HCT116 (cell line): ENCODE measurements around the gene PLEKHA4. TPM values are rescaled to one million over a fixed set of nuclear protein-coding genes. Genes with fewer than 3 reads are reported as not detected.
"Not testable (repeated sequence)": the region's sequence is repeated elsewhere in the genome, so short reads cannot be mapped to it uniquely, and the experiment has no call there.

Experiments used
- ATAC-seq: fragments of 200-7000 bp; cut with Tn5 transposase; 2 replicates; pipeline ENCODE4 v1.9.1; 2020; ENCODE audit warnings: mild to moderate bottlenecking, moderate library complexity
- BruUV-seq: library from RNA; stranded (reverse); fragments of 400-500 nt; replicated peaks from 2 replicates; lab custom pipeline; 2021; lab: Mats Ljungman, UMichigan
- CTCF ChIA-PET: fragments of 300-600 bp; sonication (Branson Sonifier 250); formaldehyde crosslinking; loops from one replicate; lab custom pipeline; 2021; ENCODE audit warnings: antibody characterized with exemption; lab: Charles Lee
- POLR2A ChIA-PET: fragments of 300-600, 350-600 bp; sonication (Branson Sonifier 250); formaldehyde crosslinking; loops from one replicate; lab custom pipeline; 2021; ENCODE audit warnings: antibody characterized with exemption; lab: Charles Lee
- RAD21 ChIA-PET, 2 experiments: fragments of 300-600 bp; sonication (Branson Sonifier 250); formaldehyde crosslinking; loops; one replicate each; lab custom pipeline; 2023; ENCODE audit warnings: low total read pairs in 2 of 2; ENCODE audit not compliant: uncharacterized antibody in 2 of 2, unreplicated experiment in 2 of 2, low non-redundant PET in 1 of 2; lab: Charles Lee
- DNase-seq: peaks from one replicate; pipeline ENCODE4 v3.0.0-alpha.2; 2010; ENCODE audit warnings: low read depth, low spot score
- H2AFZ ChIP-seq: fragments of 200-600 bp; shearing (Covaris generic), sonication (generic); 2 replicates; pipeline ENCODE4 v1.6.1; 2017; ENCODE audit warnings: low read depth, mixed run types, mixed read lengths, antibody characterized with exemption, low read length; ENCODE audit not compliant: poor library complexity, severe bottlenecking
- H3K27ac ChIP-seq: 2 replicates; pipeline ENCODE4 v1.5.1; 2012; ENCODE audit warnings: low read depth, low read length
- H3K27me3 ChIP-seq: fragments of 200-600 bp; sonication (generic); 2 replicates; pipeline ENCODE4 v1.6.1; 2016; ENCODE audit warnings: mixed run types, low read length, mixed read lengths; ENCODE audit not compliant: insufficient read depth
- H3K36me3 ChIP-seq, 2 experiments: fragments of 200-500 bp in 1 of 2; fragments of 200-600 bp in 1 of 2; sonication (Bioruptor generic) in 1 of 2; sonication (generic) in 1 of 2; 2 replicates each; pipeline versions ENCODE4 v1.5.1 to v1.6.1; 2014 to 2016; ENCODE audit warnings: low read length in 2 of 2, inconsistent platforms in 1 of 2, mixed read lengths in 1 of 2, mixed run types in 1 of 2; ENCODE audit not compliant: insufficient read depth in 2 of 2, control insufficient read depth in 1 of 2
- H3K4me1 ChIP-seq, 2 experiments: fragments of 200-600 bp in 1 of 2; sonication (generic) in 1 of 2; 2 replicates each; pipeline versions ENCODE4 v1.5.1 to v1.6.1; 2012 to 2017; ENCODE audit warnings: low read length in 2 of 2, inconsistent platforms in 1 of 2, mild to moderate bottlenecking in 1 of 2, mixed read lengths in 1 of 2, mixed run types in 1 of 2, moderate library complexity in 1 of 2; ENCODE audit not compliant: insufficient read depth in 2 of 2, control insufficient read depth in 1 of 2
- H3K4me2 ChIP-seq: fragments of 200-600 bp; sonication (generic); 2 replicates; pipeline ENCODE4 v1.6.1; 2017; ENCODE audit warnings: mixed run types, low read length, mixed read lengths
- H3K4me3 ChIP-seq, 2 experiments: fragments of 200-600 bp in 1 of 2; sonication (generic) in 1 of 2; replicated peaks in 1 of 2; 2 replicates each; pipeline ENCODE4 v1.5.1; 2011 to 2016; ENCODE audit warnings: low read length in 2 of 2, control low read depth in 1 of 2, low read depth in 1 of 2, mild to moderate bottlenecking in 1 of 2, mixed read lengths in 1 of 2, mixed run types in 1 of 2
- H3K79me2 ChIP-seq: fragments of 200-600 bp; sonication (generic); 2 replicates; pipeline ENCODE4 v1.6.1; 2017; ENCODE audit warnings: mild to moderate bottlenecking, mixed run types, low read length, moderate library complexity, mixed read lengths; ENCODE audit not compliant: insufficient read depth
- H3K9ac ChIP-seq: fragments of 200-600 bp; sonication (generic); 2 replicates; pipeline ENCODE4 v1.6.1; 2016; ENCODE audit warnings: low read length, mixed read lengths
- H3K9me2 ChIP-seq: fragments of 200-600 bp; sonication (generic), shearing (Covaris generic); 2 replicates; pipeline ENCODE4 v1.6.1; 2017; ENCODE audit warnings: mixed run types, mild to moderate bottlenecking, moderate library complexity; ENCODE audit not compliant: insufficient read depth
- H3K9me3 ChIP-seq, 2 experiments: fragments of 200-500 bp in 1 of 2; fragments of 200-600 bp in 1 of 2; sonication (Bioruptor generic) in 1 of 2; sonication (generic) in 1 of 2; 2 replicates each; pipeline ENCODE4 v1.6.1; 2014 to 2017; ENCODE audit warnings: low read length in 2 of 2, mixed read lengths in 2 of 2, inconsistent platforms in 1 of 2, low read depth in 1 of 2, mild to moderate bottlenecking in 1 of 2, mixed run types in 1 of 2, moderate library complexity in 1 of 2; ENCODE audit not compliant: control insufficient read depth in 1 of 2, insufficient read depth in 1 of 2
- H4K20me1 ChIP-seq: fragments of 200-600 bp; sonication (generic), shearing (Covaris generic); 2 replicates; pipeline ENCODE4 v1.6.1; 2017; ENCODE audit warnings: mixed run types, mild to moderate bottlenecking, moderate library complexity; ENCODE audit not compliant: insufficient read depth
- POLR2AphosphoS5 ChIP-seq: IDR thresholded peaks from 2 replicates; pipeline ENCODE4 v1.6.1; 2011; ENCODE audit warnings: mild to moderate bottlenecking, low read depth, low read length, moderate library complexity
- YY1 ChIP-seq: IDR thresholded peaks from 2 replicates; pipeline ENCODE4 v1.6.1; 2011; ENCODE audit warnings: low read length, low read depth, moderate library complexity, mild to moderate bottlenecking; ENCODE audit not compliant: insufficient replicate concordance; ENCODE audit errors: extremely low read depth
- intact Hi-C: fragments of 100-400 bp; cut with micrococcal nuclease; formaldehyde crosslinking; loops from 2 replicates; pipeline ENCODE4 v1.10.0; 2022
- total RNA-seq: library from RNA; stranded (reverse); gene quantifications from one replicate; pipeline ENCODE4 v1.2.1, GENCODE V29; 2021; ENCODE audit not compliant: unreplicated experiment

The PLEKHA4 gene
- total RNA-seq, 1 experiment from 2014 or later = 20.4 TPM

- H4K20me1 ChIP-seq, H3K9me2 ChIP-seq, H3K27ac ChIP-seq, RAD21 ChIA-PET, H2AFZ ChIP-seq, ATAC-seq, H3K4me3 ChIP-seq, intact Hi-C loops, CTCF ChIA-PET, H3K27me3 ChIP-seq, H3K36me3 ChIP-seq, BruUV-seq, H3K9me3 ChIP-seq, H3K9ac ChIP-seq, DNase-seq, H3K4me2 ChIP-seq: not testable (repeated sequence)
- POLR2A ChIA-PET = interaction anchor here (1.1 to 2.1 kb wide), 2 partner anchors 8 to 9 kb away, joined by 3 to 8 read pairs; partner anchors contain the start of gene PPP1R15A
- peaks cover 17% of the 10 kb centered on the region for H3K79me2 ChIP-seq
- H3K4me1 ChIP-seq = peaks cover 20% of the 10 kb centered on the region in 2 experiments
Measured at GRCh38 chr19:48879696-48880095, 11.3 kb upstream of the PLEKHA4 start.

DNA sequence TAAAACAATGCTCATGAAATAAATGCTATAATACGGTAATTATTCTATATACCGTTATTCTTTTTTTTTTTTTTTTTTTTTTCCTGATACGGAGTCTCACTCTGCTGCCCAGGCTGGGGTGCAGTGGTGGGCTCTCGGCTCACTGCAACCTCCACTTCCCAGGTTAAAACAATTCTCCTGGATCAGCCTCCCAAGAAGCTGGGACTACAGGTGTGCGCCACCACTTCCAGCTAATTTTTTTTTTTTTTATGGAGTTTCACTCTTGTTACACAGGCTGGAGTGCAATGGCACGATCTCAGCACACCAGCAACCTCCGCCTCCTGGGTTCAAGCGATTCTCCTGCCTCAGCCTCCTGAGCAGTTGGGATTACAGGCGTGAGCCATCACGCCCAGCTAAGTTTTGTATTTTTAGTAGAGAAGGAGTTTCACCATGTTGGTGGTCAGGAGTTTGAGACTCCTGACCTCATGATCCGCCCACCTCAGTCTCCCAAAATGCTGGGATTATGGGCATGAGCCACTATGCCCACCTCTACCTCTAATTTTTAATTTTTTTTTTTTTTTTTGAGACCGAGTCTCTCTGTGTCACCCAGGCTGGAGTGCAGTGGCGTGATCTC is 10.7 kb upstream of the PLEKHA4 start:
- Histone ChIP-seq H3K9me2 (no peaks in the 10 kb centered on the region), H3K36me3 (peaks cover 8 to 15% of the 10 kb centered on the region in 2 experiments; a peak in 2 of 4 replicates), H3K9me3 (no peaks in the 10 kb centered on the region), H4K20me1 (peaks cover 8% of the 10 kb centered on the region; the same call in 1 of the 2 replicates), H3K79me2 (peaks cover 22% of the 10 kb centered on the region), H3K27me3 (no peaks in the 10 kb centered on the region), H3K4me1 (peaks cover 25% of the 10 kb centered on the region in 2 experiments), H2AFZ (no peak overlapping the region), H3K4me2 (no peak overlapping the region), H3K9ac (no peak overlapping the region), H3K27ac (no peak overlapping the region), H3K4me3 (no peak overlapping the region)
- no TSS peak for BruUV-seq
- DNase-seq (no peak), ATAC-seq (no peak)
- TF ChIP-seq POLR2AphosphoS5 (0 out of 2 replicates have a peak, but pooled peaks have one; percentile 2), YY1 (no peak)
- intact Hi-C loops = no loop called here
- POLR2A ChIA-PET = interaction anchor here (0.7 to 2.3 kb wide), 4 partner anchors 10 to 515 kb away, joined by 3 to 6 read pairs (median 4); partner anchors contain the start of gene NUCB1
- CTCF ChIA-PET = no interaction called here
- RAD21 ChIA-PET = no interaction called here
